ENCODE measurements around the gene OTULIN.

Gene OTULIN

GRCh38 chr5:14744296-14745187, 80.0 kb downstream of the OTULIN start:
- DNase-seq: no peak

- DNase-seq: no peak
Measured at GRCh38 chr5:14745188-14745563, 80.7 kb downstream of the OTULIN start.

GRCh38 chr5:14745753-14746152, 81.2 kb downstream of the OTULIN start:
- DNase-seq: no peak

GRCh38 chr5:14748180-14748900, 83.8 kb downstream of the OTULIN start:
- no peak for DNase-seq
